Measurements from ENCODE around the gene ARPP21.

Gene ARPP21

DNA sequence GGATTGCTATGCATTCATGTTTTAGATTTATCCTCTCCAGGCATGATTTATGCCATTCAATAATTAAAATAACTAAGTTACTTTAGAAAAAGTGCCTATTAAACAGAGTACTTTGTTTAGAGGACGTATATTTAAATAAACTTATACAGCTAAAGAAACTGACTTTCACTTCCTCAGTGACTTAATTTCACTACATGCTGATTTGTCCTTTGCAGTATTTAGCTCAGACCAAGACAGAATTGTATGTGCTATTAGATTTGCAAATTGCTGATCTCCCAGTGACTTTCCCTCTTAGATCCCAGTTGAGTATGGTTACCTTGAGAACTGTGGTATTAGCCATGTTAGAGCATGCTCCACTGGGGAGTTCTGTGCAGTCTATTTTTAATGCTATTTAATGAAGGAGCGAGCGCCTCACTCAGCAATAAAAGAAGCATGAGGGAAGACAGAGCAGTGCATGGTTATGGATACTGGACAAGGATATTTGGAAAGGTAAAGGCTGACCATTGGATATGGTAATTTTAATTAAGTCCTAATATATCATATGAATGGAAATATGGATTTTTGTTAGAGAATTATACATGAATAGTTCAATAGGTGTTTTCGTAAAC is 2.7 kb downstream of the ARPP21 start:
- DNase-seq (ENCODE audit: low spot score) = no peak

DNA sequence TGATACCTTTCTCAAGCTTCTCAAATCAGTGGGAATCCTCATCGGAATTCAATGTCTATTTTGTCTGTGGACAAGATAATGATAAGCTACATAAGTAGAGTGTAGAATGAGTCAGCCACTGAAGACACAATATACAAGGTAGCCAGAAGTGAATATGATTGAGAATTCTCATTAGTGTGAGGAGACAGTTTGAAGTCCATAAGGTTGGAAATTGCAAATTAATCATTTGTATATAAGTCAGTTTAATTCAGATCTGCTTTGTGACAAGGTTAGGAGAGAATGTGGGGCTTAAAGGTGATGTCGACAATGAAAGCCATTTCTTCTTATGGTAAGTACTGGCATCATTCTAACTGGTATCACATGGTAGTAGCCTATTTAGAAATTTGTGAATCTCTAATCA is 4.2 kb downstream of the ARPP21 start:
- no peak for DNase-seq (ENCODE audit: low spot score)

DNA sequence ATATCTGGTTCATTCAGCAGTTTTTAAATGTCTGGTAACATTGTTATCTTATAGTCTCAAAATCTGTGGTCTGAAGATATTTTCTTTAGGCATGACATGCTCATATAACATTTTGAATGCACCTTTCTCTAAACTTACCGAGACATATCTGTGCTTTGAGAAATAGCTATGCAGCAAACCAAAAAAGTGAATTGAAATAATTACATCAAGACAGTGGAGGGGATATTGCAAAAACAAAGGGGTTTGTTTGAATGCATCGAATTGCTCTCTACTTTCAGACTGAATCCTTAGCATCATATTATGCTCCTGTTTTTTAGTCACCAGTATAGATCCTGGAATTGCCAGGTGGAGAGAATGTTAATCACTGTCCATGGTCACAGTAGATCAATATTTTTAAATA is 5.1 kb downstream of the ARPP21 start:
- DNase-seq (ENCODE audit: low spot score) = no peak

DNA sequence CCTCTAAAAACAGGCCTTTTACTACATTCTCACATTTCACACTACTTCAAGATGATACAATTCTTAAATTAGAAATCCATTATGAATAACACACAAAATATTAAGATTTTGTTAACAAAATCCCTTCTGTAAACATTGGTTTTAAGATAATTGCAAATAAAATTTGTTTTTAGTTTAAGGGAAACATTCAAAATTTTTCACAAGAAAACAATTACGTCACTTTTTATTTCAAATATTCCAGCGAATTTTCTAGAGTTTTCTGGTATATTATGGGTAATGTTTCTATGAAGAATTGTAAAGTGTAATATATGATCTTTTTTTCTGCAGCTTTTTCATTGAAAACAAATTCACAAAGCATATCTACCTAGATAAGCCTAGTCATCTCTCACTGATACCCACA is 5.9 kb downstream of the ARPP21 start:
- DNase-seq (ENCODE audit: low spot score) = no peak

DNA sequence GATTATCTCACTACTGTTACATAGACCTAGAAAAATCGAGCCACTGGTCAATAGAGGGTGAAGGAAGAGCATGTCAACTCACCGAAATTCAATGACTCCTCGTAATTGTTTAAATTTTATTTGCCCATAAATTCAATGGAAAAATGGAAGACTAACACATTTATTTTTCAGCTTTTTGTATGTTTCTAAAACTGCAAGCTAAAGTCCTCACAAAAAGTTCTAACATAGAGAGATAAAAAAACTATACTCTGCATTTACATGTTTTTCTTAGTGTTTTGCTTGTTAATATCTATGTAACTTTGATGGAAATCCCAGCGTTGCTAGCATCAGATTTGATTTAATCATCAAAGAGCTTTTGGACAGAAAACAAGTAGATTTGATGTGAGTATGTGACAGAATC is 6.8 kb downstream of the ARPP21 start:
- DNase-seq (ENCODE audit: low spot score) = no peak

DNA sequence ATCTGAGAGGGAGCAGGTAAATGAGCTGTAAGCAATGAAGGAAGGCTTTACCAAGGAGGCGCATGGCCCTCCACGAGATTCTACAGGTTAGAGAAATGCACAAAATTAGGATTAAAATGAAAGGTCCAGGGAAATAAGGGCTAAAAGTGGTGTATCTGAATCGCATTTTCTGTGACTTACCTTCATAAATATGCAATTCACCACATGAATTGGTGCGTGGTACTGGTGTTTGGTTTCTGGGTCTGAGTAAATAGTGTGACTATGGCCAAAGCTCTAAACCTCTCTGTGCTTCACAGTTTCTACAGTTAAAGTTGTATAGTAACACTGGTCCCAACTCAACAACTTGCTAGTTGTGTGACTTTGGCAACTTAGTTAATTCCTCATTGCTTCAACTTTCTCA is 8.1 kb downstream of the ARPP21 start:
- DNase-seq (ENCODE audit: low spot score) = no peak

DNA sequence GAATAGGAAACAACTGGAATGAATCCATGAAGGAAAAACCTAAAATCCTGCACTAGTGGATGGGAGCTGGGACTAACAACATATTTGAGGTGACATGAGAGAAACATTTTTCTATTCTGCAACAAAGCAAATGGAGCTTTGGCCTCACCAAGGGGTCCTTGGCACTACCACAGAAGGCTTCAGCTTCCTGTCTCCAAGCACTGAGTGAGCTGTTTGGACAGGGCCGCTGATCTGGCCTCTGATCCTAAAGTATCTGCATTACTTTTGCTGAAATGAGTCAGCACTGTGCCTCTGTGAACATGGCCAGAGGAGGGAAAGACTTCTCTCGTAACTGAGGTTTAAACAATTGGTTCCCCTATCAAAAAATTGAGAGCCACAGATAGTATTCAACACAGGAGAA is 9.0 kb downstream of the ARPP21 start:
- DNase-seq (ENCODE audit: low spot score) = peak; percentile 4

DNA sequence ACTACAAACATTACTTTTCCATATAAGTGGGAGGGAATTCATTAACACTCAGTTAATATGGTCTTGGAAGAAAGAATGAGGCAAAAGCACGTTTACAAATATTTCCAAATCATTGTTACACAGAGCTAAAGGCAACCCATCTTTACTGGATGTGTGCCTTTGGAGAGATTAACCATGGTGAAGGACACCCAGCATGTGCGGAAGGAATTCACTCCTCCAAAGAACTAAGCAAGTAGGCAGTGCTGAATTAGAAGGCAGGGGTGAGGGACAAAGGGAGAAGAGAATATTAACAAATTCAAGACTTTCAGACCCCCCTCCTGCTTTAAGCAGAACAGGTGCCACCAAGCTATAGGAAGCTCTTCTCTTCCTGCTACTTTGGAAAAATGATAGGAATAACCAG is 10.1 kb downstream of the ARPP21 start:
- no peak for DNase-seq (ENCODE audit: low spot score)

DNA sequence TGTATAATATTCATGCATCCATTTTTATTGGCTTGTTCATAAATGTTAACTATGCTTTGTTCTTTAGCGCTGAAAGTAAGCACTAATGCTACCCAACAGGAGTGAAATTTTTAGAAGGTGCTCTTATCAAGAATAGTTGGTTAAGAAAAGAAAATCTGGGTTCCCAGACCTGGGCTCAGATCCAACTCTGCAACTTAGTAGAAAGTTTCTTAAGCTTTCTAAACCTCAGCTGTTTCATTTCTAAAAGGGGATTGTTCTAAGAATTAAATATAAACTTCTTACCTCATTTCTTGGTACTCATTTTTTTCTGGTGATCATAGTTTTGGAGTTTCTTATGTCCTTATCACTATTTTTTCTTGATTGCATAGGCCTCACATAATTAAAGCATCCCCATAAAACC is 12.1 kb downstream of the ARPP21 start:
- no peak for DNase-seq (ENCODE audit: low spot score)

DNA sequence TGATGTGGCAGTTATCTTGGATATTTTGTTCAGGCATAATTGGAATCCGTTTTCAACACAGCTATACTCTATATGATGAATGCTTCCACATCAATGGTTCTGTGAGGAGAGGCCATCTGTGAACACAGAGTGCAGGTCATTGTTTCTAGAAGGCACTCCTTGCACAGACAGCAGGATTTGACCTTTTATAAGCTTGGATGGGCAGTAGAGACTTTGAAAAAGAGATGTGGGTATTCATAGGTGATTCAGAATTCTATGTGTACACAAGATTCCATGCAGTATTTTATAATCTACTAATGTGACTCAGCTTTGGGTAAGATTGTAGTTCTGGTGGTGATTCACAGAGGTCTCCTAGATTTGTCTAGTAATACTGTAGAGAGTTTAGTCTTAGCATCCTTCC is 12.5 kb downstream of the ARPP21 start:
- DNase-seq (ENCODE audit: low spot score) = peak; percentile 47

DNA sequence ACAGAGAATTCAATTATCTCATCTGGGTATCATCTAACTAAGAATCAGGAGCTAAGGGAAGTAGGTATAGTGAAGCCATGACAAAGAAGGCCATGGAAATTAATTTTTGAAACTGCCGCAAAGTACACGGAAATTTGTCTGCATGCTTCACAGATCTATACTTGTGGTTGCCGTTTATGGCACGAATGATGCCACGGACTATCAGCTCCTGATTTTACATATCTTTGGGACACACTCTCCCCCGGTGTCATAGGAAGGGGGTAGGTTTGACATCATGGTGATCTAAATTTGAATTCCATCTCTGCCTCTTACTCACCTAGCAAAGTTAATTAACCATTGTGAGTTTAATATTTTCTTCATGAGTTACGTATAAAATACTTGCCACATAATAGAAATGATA is 14.0 kb downstream of the ARPP21 start:
- DNase-seq (ENCODE audit: low spot score) = no peak

DNA sequence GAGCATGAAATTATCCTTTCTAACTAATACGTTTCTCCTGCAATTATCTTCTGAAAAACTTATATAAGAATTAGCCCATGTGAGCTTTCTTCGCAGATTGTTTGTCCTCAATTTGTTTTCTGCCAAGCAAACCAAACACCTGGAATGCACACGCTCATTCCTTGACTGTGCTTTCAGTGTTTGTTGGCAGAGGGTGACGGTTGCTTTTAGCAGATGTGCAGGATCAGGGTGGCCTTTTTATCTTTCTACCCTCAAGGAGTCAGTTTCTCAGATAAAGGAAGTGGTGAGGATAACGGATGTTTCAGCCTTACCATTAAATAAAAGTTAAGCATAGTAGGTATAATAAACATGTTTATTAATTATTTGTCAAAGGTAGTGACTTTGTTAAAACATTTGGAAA is 15.2 kb downstream of the ARPP21 start:
- DNase-seq (ENCODE audit: low spot score) = no peak

DNA sequence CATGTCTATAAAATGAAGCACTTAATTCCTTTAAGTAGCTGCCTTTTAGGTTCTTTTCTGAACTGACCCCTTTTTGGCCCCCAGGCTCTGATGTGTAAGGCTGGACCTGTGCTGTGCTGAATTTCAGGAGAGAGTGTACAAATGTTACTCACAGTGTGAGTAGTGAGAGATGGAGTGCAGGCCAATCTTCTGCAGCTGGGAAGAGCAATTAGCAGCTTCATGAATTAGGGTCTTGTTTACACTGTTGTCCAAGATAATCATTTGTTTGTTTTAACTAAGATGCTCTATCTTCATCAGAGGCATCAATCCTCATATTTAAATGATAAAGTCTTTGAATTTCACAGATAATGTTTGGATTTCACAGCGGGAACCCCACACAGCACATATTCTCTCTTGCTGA is 19.4 kb downstream of the ARPP21 start:
- DNase-seq (ENCODE audit: low spot score) = no peak

DNA sequence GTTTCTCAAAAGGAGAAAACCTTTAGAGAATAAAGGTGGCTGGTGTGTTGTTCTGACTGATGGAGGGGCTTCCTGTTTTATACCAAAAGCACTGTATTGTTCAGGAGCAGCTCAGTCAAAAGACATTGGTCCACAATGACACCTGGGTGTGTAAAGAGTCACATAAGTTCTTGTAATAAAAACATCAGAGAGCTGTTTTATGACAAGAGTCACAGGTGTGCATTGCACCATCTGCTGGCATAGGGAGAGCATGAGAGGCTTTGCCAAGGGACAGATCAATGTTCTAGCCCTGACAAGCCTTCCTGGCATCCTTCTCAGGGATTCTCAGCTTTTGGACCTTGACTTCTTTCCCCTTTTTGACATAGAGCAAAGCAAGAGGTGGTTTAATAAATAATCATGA is 20.4 kb downstream of the ARPP21 start:
- DNase-seq (ENCODE audit: low spot score) = peak; percentile 21

DNA sequence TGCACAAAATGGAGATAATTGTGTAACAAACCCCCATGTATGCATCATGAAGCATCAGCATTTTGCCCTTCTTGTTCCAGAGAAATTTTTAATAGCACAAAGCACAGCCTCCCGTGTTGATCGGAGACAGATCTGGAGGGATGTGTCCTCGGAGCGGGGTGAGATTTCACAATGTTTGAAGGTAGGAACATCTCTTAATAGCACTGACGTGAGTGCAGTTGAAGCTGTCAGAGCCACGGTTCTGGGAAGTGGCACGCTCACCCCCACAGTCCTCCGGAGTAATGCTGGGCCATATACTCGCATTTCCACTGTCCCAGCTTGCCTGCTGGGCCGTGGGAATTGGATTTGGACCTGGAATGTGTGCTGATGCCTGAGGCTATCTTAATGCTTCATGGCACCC is 24.1 kb downstream of the ARPP21 start:
- no peak for DNase-seq (ENCODE audit: low spot score)

DNA sequence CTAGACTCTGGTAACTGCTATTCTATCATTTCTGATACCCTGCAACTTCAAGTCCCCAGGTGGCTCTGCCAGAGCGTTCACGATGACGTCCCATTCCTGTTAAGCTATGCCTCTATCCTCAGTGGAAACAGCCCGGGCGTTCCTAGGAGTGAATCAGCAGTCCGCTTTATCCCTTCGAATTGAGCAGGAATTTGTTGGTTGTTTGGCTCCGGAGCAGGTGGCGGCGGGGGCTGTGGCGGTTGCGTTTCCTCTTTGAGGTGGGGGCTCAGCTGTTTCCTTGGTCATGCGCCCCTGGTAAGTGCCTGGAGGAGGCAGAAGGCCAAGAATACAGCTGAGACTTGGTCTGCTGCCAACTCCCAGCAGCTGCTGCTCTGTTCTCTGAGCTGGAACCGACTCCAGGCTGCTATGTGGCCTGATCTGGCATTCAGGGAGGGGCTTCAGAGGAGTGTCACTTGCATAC is 25.2 kb downstream of the ARPP21 start:
- no peak for DNase-seq (ENCODE audit: low spot score)

DNA sequence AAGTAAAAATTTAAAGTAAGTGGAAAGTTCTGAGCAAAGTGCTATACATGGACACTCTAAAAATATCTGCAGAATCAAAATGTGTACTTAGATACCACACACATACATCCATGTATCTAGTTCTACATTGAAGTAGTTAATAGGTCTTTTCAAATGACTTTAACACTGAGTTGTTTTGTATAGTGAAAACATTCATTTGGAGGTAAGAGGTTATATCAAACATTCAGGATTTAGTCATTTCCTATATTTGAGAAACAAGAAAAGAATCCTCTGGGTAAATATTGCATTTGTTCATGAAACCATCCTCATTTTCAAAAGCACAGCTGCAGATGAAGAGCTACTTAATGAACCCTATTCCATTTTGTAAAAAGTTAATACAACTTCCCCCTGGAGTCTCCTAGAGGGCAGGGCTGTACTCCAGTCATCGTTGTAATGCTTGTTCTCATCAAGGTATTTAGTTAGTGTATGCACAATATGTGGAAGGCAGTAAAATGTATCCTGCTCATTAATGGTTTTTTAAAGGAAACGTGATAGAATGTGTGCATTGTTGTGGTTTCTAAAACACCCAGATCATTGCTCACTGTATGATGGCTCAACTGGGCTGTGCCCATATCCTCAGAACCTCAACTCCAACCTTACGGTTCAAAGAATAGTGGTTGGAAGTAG is 26.2 kb downstream of the ARPP21 start:
- no peak for DNase-seq (ENCODE audit: low spot score)

DNA sequence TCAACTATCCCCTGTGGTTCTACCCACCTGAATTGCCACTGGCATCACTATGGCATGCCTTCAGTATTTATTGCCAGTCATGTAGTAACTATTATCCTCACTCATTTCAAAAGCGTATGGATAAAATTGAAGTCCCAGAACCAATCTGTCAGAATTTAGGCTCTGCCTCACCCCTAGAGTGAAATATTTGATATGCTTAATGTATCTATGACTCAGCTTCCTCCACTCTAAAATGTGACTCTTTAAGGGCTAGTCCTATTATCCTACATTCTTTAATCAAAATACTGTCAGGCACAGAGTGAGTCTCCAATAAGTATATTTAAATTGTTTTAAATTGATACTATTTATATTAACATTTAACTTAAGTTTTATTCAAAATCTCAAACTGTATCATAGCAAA is 27.6 kb downstream of the ARPP21 start:
- no peak for DNase-seq (ENCODE audit: low spot score)

DNA sequence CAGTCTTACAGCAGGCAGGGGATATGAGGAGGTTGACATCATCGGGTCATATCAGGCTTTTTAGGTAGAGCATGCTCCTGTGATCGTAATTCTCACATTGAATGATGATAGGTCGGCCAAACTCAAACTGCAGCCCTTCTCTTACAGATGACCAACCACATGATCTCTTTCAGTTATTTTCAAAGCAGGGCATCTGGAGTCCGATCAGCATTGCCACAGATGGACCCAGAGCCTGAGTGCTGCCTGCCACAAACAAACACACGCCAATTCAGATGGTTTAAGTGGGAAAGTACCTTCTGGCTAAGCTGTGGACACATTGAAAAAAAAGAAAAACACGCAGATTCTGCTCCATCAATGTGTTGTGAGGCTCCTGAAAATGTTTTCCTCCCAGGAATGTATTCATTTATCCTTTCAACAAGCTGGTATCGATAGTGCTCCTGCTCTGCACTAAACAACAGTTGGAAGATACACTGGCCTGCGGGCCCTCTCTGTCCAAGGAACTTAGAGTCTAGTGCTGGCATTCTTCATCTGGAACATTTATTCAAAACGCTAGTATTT is 31.2 kb downstream of the ARPP21 start:
- no peak for DNase-seq (ENCODE audit: low spot score)

DNA sequence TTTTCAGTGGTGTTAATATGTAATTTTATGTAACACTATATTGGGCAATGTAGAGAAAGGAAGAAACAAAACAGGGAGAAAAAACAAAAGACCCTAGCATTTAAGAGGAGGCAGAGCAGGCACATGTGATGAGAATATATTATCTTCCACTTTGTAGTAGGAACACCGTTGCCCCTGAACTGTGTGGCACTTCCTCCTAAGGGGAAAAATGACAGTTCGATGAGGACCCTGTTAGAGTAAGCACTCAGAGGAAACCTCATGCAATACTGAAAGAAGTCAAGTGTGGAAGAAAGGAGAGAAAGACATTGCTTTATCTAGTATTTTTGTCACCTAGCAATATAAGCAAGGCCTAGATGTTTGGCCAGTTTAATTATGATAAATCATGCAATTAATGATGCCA is 32.2 kb downstream of the ARPP21 start:
- DNase-seq (ENCODE audit: low spot score) = no peak

DNA sequence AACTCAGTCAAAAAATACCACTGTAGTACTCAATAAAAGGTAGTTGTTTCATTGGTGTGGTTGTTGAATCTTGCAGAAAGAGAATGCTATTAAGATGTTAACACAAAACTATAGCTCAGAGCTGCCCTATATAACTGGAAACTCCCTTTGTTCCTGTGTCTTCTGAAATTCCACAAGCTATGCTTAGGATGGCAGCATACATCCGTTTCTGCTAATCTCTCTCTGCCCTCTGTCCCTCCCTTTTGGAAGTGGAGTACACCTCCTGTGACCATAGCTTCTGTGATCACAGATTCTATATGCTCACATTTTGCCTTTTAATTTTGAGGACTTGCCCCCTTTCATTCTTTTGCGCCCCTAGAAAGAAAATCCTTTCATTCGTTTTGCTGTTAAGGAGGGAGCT is 33.7 kb downstream of the ARPP21 start:
- DNase-seq (ENCODE audit: low spot score) = no peak

DNA sequence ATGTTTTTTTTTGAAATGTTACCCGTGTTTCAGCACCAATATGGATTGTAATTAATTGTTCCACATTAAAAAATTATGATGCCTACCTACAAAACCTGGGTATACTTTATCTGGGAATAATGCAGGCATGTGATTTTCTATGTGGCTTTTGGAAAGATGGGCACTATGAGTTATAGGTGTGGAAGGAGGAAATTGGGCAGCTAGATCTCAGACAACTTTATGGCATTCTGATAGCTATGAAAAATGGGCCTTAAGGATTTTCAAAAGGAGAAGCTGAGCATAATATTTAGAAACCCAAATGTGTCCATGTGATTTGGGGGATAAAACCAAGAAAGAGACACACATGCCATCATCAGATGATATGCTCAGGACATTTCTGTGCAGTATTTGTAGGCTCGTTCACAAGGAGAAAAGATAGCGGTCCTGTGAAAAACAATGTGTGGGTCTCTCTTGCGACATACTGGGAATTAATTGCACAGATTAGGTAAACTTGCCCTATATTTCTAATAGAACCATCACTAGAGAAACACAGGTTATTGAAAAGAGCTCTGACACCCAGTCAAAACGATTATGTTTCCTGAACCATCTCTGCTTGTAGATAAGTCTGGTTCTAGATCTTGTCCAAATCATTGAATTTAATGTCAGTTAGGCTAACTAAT is 35.3 kb downstream of the ARPP21 start:
- DNase-seq (ENCODE audit: low spot score) = no peak

DNA sequence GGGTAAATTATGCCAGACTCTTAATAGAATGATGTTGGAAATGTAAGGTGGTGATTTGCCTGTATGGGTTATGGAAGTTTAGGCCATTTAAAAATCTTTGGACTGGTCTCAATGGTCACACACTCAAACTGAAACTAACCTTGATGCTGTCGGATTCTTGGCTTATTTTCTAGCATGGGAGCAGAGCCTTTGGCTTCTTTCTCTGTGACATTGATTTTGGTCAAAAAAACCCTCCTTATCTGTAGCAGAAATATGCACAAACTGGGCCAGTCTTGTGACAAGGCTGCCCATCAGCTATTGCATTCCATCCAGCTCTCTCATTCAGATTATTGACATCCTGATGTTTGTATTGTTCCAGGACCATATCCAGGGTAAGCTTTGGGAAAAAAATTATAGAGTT is 35.9 kb downstream of the ARPP21 start:
- DNase-seq (ENCODE audit: low spot score) = no peak
